Stimulated activated CD8-positive, alpha-beta memory T cell treated with anti-CD3 and anti-CD28 coated beads, Interleukin-4, amount 100 ng/mL, for 4 hours (primary cell): ENCODE data around the gene ZCCHC7.

Experiments used
- DNase-seq, 2 donors: peaks; one replicate each; pipeline ENCODE4 v3.0.0-alpha.2; 2020; ENCODE audit warnings: low read depth in 2 of 2, low spot score in 1 of 2

The ZCCHC7 gene

GRCh38 chr9:37248651-37249163 is 128.3 kb downstream of the ZCCHC7 start:
- no peak for DNase-seq

- DNase-seq, result no peak
These were observed 131.1 kb downstream of the ZCCHC7 start for GRCh38 chr9:37251452-37251851.

- no peak for DNase-seq
These were observed 133.1 kb downstream of the ZCCHC7 start for GRCh38 chr9:37253377-37253937.

- DNase-seq, result no peak
These were observed 134.8 kb downstream of the ZCCHC7 start for GRCh38 chr9:37255187-37255586.

GRCh38 chr9:37255944-37256862 is 135.8 kb downstream of the ZCCHC7 start:
- DNase-seq, result no peak

DNA sequence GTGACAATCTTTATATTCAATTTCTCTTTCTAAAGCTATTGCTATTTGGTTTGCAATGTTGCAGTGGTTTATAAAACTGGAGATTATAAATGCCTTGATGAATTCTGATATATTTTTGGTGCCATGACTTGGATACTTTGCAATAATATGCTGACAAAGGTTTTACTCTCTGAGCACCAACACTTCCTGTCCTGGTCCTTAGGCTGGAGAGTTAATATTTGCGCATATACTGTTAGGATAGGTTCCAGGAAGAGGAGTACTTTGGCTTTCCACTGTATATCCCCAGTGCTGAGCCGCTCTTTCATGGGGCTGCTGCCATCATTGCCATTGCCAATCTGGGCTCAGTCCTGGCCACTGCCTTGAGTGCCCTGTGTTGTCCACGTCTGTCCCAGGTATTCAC is 139.6 kb downstream of the ZCCHC7 start:
- no peak for DNase-seq

GRCh38 chr9:37262410-37262809 is 142.0 kb downstream of the ZCCHC7 start:
- no peak for DNase-seq

DNA sequence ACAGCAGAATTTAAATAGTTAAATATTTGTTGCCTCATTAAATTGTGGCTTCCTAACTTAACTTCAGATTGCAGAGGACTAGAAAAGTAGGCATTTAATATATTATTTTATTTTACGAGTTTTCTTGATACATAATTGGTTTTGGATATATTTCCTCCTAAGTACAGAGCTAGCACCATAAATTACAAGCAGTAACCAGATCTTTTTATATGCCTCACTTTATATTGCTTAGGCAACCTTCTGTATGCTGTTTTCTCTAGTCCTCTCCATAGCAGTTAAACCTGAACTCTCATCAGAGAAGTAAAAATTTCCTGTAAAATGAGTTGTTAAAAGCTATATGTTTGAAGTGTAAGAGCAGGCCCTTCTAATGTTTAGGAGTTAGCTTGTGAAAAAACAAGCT is 144.2 kb downstream of the ZCCHC7 start:
- DNase-seq, result no peak

DNA sequence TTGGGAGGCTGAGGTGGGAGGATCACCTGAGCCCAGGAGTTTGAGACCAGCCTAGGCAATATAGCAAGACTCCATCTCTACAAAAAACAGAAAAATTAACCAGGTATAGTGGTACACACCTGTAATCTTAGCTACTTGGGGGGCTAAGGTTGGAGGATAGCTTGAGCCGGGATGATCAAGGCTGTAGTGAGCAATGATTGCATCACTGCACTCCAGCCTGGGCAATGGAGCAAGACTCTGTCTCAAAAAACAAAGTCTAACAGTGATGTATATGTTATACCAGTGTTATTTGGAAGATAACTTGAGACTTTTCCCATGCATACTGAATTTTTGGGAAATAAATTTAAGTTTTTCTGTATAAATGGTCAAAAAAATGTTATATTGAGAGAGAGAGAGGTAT is 146.3 kb downstream of the ZCCHC7 start:
- DNase-seq, result no peak

GRCh38 chr9:37269221-37269620 is 148.8 kb downstream of the ZCCHC7 start:
- DNase-seq, result no peak

- DNase-seq, result no peak
These were observed 151.3 kb downstream of the ZCCHC7 start for GRCh38 chr9:37271679-37272078.

GRCh38 chr9:37273595-37273994 is 153.2 kb downstream of the ZCCHC7 start:
- DNase-seq, result no peak

- DNase-seq, result no peak
These were observed 161.2 kb downstream of the ZCCHC7 start for GRCh38 chr9:37281541-37281940.

DNA sequence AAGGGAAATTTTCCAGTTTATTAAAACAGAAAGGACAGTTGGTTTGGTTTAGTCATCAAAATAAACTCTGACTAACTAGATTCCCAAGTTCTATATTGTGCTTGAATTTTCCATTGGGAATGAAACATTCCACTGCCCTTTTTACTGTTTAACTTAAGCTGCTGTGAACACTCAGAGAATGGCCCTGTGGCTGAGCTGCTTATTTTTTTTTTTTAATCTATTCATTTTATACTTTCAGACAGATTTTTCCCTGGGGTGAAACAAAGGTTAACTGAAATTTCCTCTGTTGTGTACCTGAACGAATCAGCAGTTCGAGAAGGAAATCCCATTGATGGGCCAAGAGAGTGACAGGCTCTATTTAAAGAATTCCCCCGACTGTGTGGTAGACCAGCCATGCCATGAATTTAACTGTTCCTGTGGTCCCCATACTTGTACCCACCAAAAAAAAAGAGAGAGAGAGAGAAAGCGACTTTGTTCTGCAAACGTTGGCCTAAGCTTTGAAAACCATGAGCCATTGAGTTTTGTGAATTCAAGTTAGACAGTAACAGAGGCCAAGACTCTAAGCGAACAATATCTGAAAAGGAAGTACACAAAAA is 163.5 kb downstream of the ZCCHC7 start:
- no peak for DNase-seq

- no peak for DNase-seq
These were observed 164.3 kb downstream of the ZCCHC7 start for GRCh38 chr9:37284636-37285035.

DNA sequence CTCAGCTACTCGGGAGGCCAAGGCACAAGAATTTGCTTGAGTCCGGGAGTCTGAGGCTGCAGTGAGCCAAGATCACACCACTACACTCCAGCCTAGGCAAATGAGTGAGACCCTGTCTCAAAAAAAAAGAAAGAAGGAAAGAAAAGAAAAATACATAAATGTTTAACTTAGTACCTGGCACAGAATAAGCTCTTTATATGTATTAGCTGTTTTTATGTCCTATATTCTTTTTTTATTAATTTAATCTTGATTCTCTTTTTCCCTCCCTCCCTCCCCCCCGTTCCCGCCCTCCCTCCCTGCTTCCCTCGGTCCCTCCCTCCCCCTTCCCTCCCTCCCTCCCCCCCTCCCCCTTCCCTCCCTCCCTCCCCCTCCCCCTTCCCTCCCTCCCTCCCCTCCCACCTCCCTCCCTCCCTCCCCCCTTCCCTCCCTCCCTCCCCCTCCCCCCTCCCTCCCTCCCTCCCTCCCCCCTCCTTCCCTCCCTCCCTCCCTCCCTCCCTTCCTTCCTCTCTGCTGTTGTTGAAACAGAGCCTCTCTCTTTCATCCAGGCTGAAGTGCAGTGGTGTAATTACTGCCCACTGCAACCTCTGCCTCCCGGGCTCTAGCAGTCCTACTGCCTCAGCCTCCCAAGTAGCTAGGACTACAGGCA is 166.3 kb downstream of the ZCCHC7 start:
- DNase-seq, result no peak

DNA sequence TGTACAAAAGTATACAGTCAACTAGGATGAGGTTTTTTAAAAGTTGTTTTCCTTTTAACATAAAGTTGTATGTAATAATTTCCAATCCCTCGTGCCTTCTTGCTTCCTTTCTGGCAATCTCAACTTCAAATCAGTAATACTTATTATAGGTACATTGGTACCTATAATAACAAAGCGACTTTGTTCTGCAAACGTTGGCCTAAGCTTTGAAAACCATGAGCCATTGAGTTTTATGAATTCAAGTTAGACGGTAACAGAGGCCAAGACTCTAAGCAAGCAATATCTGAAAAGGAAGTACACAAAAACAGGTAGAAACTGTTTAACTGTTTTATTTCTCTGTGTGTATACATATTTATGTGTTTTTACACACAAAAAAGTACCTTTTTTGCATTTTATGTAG is 166.9 kb downstream of the ZCCHC7 start:
- no peak for DNase-seq

GRCh38 chr9:37289631-37290030 is 169.3 kb downstream of the ZCCHC7 start:
- DNase-seq, result no peak

GRCh38 chr9:37290366-37290939 is 170.1 kb downstream of the ZCCHC7 start:
- DNase-seq, result no peak

- no peak for DNase-seq
These were observed 170.6 kb downstream of the ZCCHC7 start for GRCh38 chr9:37290940-37291485.
